Prostate gland (tissue), 2 donors: ENCODE measurements around the gene TAF10. TPM values are rescaled to one million over a fixed set of nuclear protein-coding genes. Genes with fewer than 3 reads are reported as not detected.

Source experiments
- DNase-seq: peaks from one replicate; pipeline ENCODE4 v3.0.0-alpha.2; 2019; ENCODE audit warnings: low spot score
- H3K27ac ChIP-seq, 2 donors: fragments of 200-600 bp; sonication (generic); 2 replicates each; pipeline ENCODE4 v1.5.1; 2017 to 2019
- H3K27me3 ChIP-seq: fragments of 200-600 bp; sonication (generic); replicated peaks from 2 replicates; pipeline ENCODE4 v1.5.1; 2019; ENCODE audit not compliant: insufficient read depth
- H3K36me3 ChIP-seq, 2 donors: fragments of 200-600 bp; sonication (generic); 1 replicate in 1 of 2; 2 replicates in 1 of 2; pipeline versions ENCODE4 v1.5.1 to v1.8.1; 2017 to 2019
- H3K4me1 ChIP-seq: fragments of 200-600 bp; sonication (generic); replicated peaks from 2 replicates; pipeline ENCODE4 v1.5.1; 2019
- H3K4me3 ChIP-seq, 2 donors: fragments of 200-600 bp; sonication (generic); 2 replicates each; pipeline ENCODE4 v1.5.1; 2017 to 2019
- H3K9me3 ChIP-seq: fragments of 200-600 bp; sonication (generic); 2 replicates; pipeline ENCODE4 v1.5.1; 2017
- POLR2A ChIP-seq: fragments of 450-650 bp; IDR thresholded peaks from one replicate; pipeline ENCODE4 v1.6.1; 2016; ENCODE audit warnings: antibody characterized with exemption, mild to moderate bottlenecking
- POLR2AphosphoS5 ChIP-seq: sonication (generic); formaldehyde crosslinking; IDR thresholded peaks from one replicate; pipeline ENCODE4 v1.6.1; 2017; ENCODE audit warnings: antibody characterized with exemption
- WGBS: methylation state at CpG from one replicate; pipeline ENCODE4 v1.1.5; 2018; 5-methylcytosine and 5-hydroxymethylcytosine counted together
- intact Hi-C: fragments of 100-400 bp; cut with DNase I; formaldehyde crosslinking; loops from one replicate; pipeline ENCODE4 v1.14.2; 2022
- total RNA-seq, 2 donors: library from RNA; depleted of rRNA; stranded (reverse); fragments of >200 nt; gene quantifications; one replicate each; pipeline ENCODE4 v1.1.0, GENCODE V29; 2016
- TF ChIP-seq, protein P1 (sequence below), 4 experiments: fragments of 200-600 bp in 2 of 4; fragments of 450-650 bp in 2 of 4; sonication (generic) in 2 of 4; IDR thresholded peaks; 1 replicate in 3 of 4; 2 replicates in 1 of 4; pipeline ENCODE4 v1.5.1; 2016 to 2019; ENCODE audit warnings: antibody characterized with exemption in 4 of 4, mild to moderate bottlenecking in 2 of 4, moderate library complexity in 2 of 4

TAF10 gene
- total RNA-seq, 2 donors from 2014 or later: 130 to 193 TPM

DNA sequence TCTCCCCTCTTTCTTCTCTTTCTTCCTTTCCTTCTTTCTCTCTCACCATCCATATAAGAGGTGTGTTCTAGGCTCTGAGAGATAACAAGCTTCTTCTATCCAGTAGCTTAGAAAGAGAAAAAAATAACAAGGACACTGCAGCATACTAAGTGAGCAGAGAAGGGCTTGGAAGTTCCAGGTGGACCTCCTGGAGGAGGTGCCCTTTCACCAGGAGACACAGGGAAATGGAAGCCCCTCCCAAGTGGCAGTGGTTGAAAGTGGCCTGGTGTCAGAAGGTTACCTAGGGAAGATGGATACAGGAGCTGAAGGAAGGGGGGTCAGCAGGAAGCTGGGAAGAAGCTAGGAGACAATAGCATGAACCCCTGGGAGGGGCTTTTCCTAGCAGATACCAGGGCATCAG, 38.1 kb upstream of the TAF10 start:
- no peaks in the 10 kb centered on the region for H3K27me3 ChIP-seq
- DNase-seq: no peak
- no peak overlapping the region for H3K27ac ChIP-seq
- H3K4me1 ChIP-seq: no peaks in the 10 kb centered on the region
- no peak overlapping the region for H3K4me3 ChIP-seq
- intact Hi-C loops: no loop called here
- TF ChIP-seq POLR2A: no peak
- TF ChIP-seq, protein P1, sequence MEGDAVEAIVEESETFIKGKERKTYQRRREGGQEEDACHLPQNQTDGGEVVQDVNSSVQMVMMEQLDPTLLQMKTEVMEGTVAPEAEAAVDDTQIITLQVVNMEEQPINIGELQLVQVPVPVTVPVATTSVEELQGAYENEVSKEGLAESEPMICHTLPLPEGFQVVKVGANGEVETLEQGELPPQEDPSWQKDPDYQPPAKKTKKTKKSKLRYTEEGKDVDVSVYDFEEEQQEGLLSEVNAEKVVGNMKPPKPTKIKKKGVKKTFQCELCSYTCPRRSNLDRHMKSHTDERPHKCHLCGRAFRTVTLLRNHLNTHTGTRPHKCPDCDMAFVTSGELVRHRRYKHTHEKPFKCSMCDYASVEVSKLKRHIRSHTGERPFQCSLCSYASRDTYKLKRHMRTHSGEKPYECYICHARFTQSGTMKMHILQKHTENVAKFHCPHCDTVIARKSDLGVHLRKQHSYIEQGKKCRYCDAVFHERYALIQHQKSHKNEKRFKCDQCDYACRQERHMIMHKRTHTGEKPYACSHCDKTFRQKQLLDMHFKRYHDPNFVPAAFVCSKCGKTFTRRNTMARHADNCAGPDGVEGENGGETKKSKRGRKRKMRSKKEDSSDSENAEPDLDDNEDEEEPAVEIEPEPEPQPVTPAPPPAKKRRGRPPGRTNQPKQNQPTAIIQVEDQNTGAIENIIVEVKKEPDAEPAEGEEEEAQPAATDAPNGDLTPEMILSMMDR (IDR thresholded peaks at IDR 0.05): no peak
- TF ChIP-seq POLR2AphosphoS5: no peak
- no peaks in the 10 kb centered on the region for H3K36me3 ChIP-seq
- no peaks in the 10 kb centered on the region for H3K9me3 ChIP-seq

DNA sequence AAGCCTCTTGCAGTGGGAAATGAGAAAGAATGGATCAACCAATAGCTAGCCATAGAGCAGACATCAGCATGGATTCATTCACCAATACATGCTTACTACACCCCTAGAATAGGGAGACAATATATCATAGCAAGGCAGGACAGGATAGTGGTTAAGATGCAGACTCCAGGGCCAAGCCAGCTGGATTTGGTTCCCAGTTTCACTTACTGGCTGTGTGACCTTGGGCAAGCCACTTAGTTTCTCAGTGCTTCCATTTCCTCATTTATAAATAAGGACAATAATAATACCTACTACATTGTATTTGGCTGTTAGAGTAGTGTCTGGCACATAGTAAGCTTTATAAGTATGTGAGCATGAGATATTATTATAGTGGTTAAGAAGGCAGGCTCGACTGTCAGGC, 36.5 kb upstream of the TAF10 start:
- no peak for DNase-seq
- TF ChIP-seq, protein P1 (IDR thresholded peaks at IDR 0.05): no peak
- TF ChIP-seq POLR2A (no peak), POLR2AphosphoS5 (no peak)
- WGBS: 70% methylated on average over 1 of the region's 1 CpG
- H3K27ac ChIP-seq: no peak overlapping the region
- intact Hi-C loops: no loop called here
- no peak overlapping the region for H3K4me3 ChIP-seq
- no peaks in the 10 kb centered on the region for H3K9me3 ChIP-seq
- no peaks in the 10 kb centered on the region for H3K4me1 ChIP-seq
- no peaks in the 10 kb centered on the region for H3K36me3 ChIP-seq
- no peaks in the 10 kb centered on the region for H3K27me3 ChIP-seq

DNA sequence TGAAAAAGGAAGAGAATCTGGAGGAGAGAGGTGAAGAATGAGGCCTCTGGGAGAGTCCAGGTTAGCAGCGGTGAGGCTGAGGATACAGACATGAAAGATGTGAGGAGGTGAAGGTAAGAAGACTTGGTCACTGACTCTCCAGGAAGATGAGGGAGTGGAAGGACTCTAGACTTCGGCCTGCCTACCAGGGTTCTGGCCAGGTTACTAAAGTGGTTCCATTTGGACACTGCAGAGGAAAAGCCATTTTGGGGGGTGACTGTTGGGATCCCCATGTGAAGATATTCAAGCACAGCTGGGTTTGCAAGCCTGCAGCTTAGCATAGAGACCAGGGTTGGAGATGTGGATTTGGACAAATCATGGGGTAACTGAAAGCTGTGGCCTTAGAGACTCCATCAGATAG, 35.8 kb upstream of the TAF10 start:
- intact Hi-C loops: no loop called here
- no peaks in the 10 kb centered on the region for H3K36me3 ChIP-seq
- no peaks in the 10 kb centered on the region for H3K4me1 ChIP-seq
- 92% methylated on average over 2 of the region's 2 CpGs for WGBS
- no peaks in the 10 kb centered on the region for H3K27me3 ChIP-seq
- H3K9me3 ChIP-seq: no peaks in the 10 kb centered on the region
- no peak overlapping the region for H3K4me3 ChIP-seq
- peak overlapping the region in 1 of 2 donors; percentile 57 for H3K27ac ChIP-seq
- no peak for DNase-seq
- TF ChIP-seq, protein P1 (IDR thresholded peaks at IDR 0.05): no peak
- TF ChIP-seq POLR2A (no peak), POLR2AphosphoS5 (no peak)

DNA sequence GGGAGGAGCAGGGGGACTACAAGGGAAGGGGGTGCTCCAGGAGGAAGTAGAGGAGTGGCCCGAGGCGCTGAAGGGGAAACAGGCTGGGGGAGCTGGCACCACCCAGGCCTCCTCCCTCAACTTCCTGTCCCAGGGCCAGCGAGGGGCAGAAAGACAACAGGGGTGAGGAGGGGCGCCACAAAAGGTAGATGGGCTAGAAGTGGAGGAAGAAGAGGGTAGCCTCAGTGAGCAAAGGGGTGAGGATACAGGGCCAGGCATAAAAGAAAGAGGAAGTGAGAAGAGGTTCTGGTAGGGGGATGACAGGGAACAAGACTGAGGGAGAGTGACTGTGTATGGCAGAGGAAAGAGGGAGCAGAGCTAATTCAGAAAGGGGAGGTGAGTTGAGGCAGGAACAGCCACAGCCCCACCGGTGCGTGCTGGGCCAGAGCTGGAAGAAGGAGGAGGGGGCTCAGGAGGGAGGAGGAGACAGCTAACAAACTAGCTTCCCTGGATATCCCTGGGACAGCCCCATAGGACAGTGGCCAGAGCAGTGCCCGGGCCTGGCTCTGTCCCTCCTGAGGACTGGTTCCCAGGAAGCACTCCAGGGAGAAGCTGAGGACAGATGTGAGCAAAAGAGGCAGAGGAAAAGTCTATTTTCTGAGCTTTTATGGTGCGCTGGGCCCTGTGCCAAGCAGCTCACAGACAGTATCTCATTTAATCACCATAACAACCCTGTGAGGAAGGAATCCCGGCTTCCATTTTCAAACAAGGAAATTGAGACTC, 35.1 kb upstream of the TAF10 start:
- TF ChIP-seq POLR2AphosphoS5 (no peak), POLR2A (no peak)
- TF ChIP-seq, protein P1 (IDR thresholded peaks at IDR 0.05): no peak
- no peak for DNase-seq
- Histone ChIP-seq H3K9me3 (no peaks in the 10 kb centered on the region), H3K4me3 (no peak overlapping the region), H3K27me3 (no peaks in the 10 kb centered on the region), H3K4me1 (no peaks in the 10 kb centered on the region), H3K27ac (peak overlapping the region; percentile 53 to 57), H3K36me3 (no peaks in the 10 kb centered on the region)
- WGBS: 41% methylated on average over 9 of the region's 9 CpGs
- intact Hi-C loops: no loop called here

DNA sequence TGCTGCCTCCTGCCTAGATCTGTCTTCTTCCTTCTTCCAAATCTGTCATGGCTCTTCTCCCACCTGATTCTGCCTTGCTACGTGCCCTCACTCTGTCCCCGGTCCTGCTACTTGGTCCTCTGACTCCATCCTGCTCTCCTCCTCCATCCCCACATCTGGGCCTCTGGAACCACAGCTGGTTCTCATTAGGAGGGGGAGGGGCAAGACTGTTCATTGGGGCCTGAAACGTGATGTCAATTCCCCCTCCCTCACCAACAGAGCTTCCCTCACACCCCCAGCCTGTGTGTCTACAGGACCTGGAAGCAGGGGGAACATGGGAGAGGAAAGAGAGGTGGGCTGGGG, 34.5 kb upstream of the TAF10 start:
- 40% methylated on average over 3 of the region's 3 CpGs for WGBS
- intact Hi-C loops: no loop called here
- no peaks in the 10 kb centered on the region for H3K4me1 ChIP-seq
- no peak overlapping the region for H3K4me3 ChIP-seq
- no peaks in the 10 kb centered on the region for H3K27me3 ChIP-seq
- no peaks in the 10 kb centered on the region for H3K9me3 ChIP-seq
- H3K27ac ChIP-seq: peak overlapping the region; percentile 53 to 57
- no peak for DNase-seq
- H3K36me3 ChIP-seq: no peaks in the 10 kb centered on the region
- TF ChIP-seq POLR2A: no peak
